Stimulated activated effector memory CD8-positive, alpha-beta T cell treated with anti-CD3 and anti-CD28 coated beads, Interleukin-12 subunit alpha, Interleukin-12 subunit beta, amount 100 ng/mL, for 72 hours (primary cell): Measurements from ENCODE around the gene CD226.
"Not testable (repeated sequence)": the region's sequence is repeated elsewhere in the genome, so short reads cannot be mapped to it uniquely, and the experiment has no call there.

Source experiments
- ATAC-seq: fragments of 150-1000 bp; cut with Tn5 transposase; 2 replicates; pipeline ENCODE4 v1.10.0; 2021
- DNase-seq, 2 donors: peaks; one replicate each; pipeline ENCODE4 v3.0.0; 2021 to 2022; ENCODE audit warnings: low spot score in 2 of 2
- H3K27ac Mint-ChIP-seq: one replicate; pipeline ENCODE4 v1.8.0; 2022; ENCODE audit warnings: mild to moderate bottlenecking, mixed read lengths
- H3K36me3 Mint-ChIP-seq: one replicate; pipeline ENCODE4 v1.8.0; 2022; ENCODE audit warnings: mild to moderate bottlenecking, mixed read lengths
- H3K4me1 Mint-ChIP-seq: one replicate; pipeline ENCODE4 v1.8.0; 2022; ENCODE audit warnings: mixed read lengths
- H3K4me3 Mint-ChIP-seq: one replicate; pipeline ENCODE4 v1.8.0; 2022; ENCODE audit warnings: mild to moderate bottlenecking, mixed read lengths
- H3K9me3 Mint-ChIP-seq: one replicate; pipeline ENCODE4 v1.8.0; 2022; ENCODE audit warnings: mixed read lengths

The CD226 gene

GRCh38 chr18:69945220-69946114 is 2.2 kb downstream of the CD226 start:
- no peaks in the 10 kb centered on the region for H3K36me3 Mint-ChIP-seq

GRCh38 chr18:69944436-69944835 is 3.2 kb downstream of the CD226 start:
- no peaks in the 10 kb centered on the region for H3K36me3 Mint-ChIP-seq
- DNase-seq: no peak
- ATAC-seq: peak; percentile 19
- no peak overlapping the region for H3K4me3 Mint-ChIP-seq
- peaks cover 17% of the 10 kb centered on the region for H3K9me3 Mint-ChIP-seq
- no peak overlapping the region for H3K27ac Mint-ChIP-seq
- H3K4me1 Mint-ChIP-seq: peaks cover 60% of the 10 kb centered on the region

More at GRCh38 chr18:69945220-69946114, 2.2 kb downstream of the CD226 start:
- no peak overlapping the region for H3K4me3 Mint-ChIP-seq
- ATAC-seq: peak; percentile 68
- H3K9me3 Mint-ChIP-seq: peaks cover 12% of the 10 kb centered on the region
- H3K27ac Mint-ChIP-seq: no peak overlapping the region
- peaks cover 50% of the 10 kb centered on the region for H3K4me1 Mint-ChIP-seq
- DNase-seq: peak in 1 of 2 donors; percentile 53

DNA sequence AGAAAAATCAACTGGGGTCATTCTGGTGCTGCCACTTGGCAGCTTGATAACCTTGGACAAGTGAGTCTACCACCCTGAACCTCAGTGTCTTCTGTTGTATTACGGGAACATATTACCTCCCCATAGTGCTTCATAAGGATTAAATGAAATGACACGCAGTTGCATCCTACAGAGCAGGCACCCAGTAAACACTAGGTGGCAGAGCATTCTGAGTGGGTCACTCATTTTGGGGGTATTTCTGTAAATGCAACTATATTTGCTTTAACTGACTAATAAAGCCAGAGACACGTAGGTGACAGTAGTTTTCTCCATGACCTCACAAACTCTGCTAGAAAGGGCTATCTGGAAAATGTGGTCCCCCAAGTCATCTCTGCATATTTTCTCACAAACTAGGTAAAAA is 4.7 kb downstream of the CD226 start:
- no peak overlapping the region for H3K4me3 Mint-ChIP-seq
- peaks cover 17% of the 10 kb centered on the region for H3K9me3 Mint-ChIP-seq
- no peak overlapping the region for H3K27ac Mint-ChIP-seq
- H3K36me3 Mint-ChIP-seq: no peaks in the 10 kb centered on the region
- DNase-seq: peak in 1 of 2 donors; percentile 51
- ATAC-seq: peak; percentile 55
- peaks cover 70% of the 10 kb centered on the region for H3K4me1 Mint-ChIP-seq

GRCh38 chr18:69941183-69941582 is 6.5 kb downstream of the CD226 start:
- Mint-ChIP-seq H3K4me3 (no peak overlapping the region), H3K4me1 (peaks cover 70% of the 10 kb centered on the region), H3K27ac (no peak overlapping the region), H3K36me3 (no peaks in the 10 kb centered on the region), H3K9me3 (peaks cover 17% of the 10 kb centered on the region)
- peak in 1 of 2 donors; percentile 46 for DNase-seq
- no peak for ATAC-seq

DNA sequence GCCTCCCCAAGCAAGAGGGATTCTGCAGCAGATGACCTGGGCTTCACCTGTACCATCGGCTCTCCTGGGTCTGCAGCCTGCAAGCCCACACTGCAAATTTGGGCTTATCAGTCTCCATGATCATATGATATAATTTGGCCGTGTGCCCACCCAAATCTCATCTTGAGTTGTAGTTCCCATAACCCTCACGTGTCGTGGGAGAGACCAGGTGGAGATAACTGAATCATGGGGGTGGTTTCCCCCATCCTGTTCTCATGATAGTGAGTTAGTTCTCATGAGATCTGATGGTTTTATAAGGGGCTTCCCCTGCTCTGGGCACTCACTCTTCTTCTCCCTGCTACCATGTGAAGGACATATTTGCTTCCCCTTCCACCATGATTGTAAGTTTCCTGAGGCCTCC is 7.9 kb downstream of the CD226 start:
- H3K36me3 Mint-ChIP-seq, H3K4me3 Mint-ChIP-seq, ATAC-seq, DNase-seq: not testable (repeated sequence)
- Mint-ChIP-seq H3K4me1 (peaks cover 59% of the 10 kb centered on the region), H3K27ac (peak overlapping the region; percentile 6), H3K9me3 (peaks cover 17% of the 10 kb centered on the region)

DNA sequence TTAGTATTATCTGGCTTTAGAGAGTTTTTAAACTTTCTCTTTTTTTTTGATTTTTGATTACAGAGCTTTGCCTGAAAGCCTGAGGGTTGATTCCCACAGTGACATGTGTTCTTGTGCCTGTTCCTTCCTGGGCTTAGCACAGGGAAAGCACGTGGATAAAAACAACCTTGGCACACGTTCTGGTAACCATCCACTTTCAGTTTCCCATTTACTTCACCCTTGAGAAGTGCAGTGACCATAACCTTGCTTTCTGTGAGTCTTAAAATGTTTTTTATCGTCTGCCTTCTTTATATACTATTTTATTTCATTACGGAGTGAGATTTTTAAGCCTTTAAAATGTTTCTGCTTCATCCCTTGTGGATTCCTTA is 11.5 kb downstream of the CD226 start:
- DNase-seq (no peak), ATAC-seq (no peak)
- H3K4me1 Mint-ChIP-seq: peaks cover 34% of the 10 kb centered on the region
- peaks cover 5% of the 10 kb centered on the region for H3K9me3 Mint-ChIP-seq
- no peak overlapping the region for H3K27ac Mint-ChIP-seq
- no peak overlapping the region for H3K4me3 Mint-ChIP-seq
- H3K36me3 Mint-ChIP-seq: no peaks in the 10 kb centered on the region

DNA sequence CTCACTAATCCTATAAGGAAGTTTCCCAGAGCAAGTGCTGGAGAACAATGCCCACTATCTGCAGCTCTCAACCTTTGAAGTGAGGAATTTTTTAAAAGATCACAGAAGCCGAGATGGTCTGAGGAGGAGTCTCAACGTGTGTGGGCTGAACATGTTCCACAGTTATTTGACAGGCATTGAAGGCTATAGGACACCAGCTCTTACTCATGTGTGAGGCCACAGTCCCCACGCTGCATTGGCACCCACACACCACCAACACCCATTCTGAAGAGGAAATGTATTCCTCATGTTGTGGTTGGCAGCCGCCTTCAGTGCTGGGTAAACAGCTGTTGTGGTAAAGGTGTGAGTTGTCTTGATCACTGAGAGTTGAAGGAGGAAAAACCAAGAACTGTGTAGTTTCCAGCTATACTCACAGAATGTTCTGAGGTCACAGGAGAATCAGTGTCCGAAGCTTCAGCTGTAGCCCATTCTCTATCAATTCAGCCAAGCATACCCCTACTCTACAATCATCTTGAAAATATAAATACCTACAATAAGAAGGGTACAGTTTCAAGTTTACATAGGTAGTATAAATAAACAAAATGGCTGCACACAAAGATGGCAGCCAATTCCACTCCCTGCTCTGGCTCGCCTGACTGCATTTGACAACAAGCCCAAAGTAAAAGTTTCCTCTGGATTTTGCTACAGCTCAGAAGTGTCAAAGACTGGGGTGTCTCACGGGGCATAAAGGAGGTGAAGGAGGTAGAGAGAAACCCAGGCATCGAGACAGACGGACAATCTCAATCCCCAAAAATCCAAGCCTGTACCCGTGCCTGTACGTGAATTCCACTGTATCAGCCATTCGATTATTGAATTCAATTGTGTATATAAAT is 12.1 kb downstream of the CD226 start:
- Mint-ChIP-seq H3K27ac (no peak overlapping the region), H3K4me3 (no peak overlapping the region), H3K36me3 (no peaks in the 10 kb centered on the region), H3K4me1 (peaks cover 32% of the 10 kb centered on the region), H3K9me3 (peaks cover 5% of the 10 kb centered on the region)
- ATAC-seq (peak; percentile 100), DNase-seq (peak; percentile 63 to 90)

- ATAC-seq (no peak), DNase-seq (no peak)
- no peak overlapping the region for H3K4me3 Mint-ChIP-seq
- H3K27ac Mint-ChIP-seq: no peak overlapping the region
- H3K9me3 Mint-ChIP-seq: peaks cover under 1% of the 10 kb centered on the region
- H3K36me3 Mint-ChIP-seq: no peaks in the 10 kb centered on the region
- peaks cover 31% of the 10 kb centered on the region for H3K4me1 Mint-ChIP-seq
Measured at GRCh38 chr18:69934601-69935265, 12.9 kb downstream of the CD226 start.

DNA sequence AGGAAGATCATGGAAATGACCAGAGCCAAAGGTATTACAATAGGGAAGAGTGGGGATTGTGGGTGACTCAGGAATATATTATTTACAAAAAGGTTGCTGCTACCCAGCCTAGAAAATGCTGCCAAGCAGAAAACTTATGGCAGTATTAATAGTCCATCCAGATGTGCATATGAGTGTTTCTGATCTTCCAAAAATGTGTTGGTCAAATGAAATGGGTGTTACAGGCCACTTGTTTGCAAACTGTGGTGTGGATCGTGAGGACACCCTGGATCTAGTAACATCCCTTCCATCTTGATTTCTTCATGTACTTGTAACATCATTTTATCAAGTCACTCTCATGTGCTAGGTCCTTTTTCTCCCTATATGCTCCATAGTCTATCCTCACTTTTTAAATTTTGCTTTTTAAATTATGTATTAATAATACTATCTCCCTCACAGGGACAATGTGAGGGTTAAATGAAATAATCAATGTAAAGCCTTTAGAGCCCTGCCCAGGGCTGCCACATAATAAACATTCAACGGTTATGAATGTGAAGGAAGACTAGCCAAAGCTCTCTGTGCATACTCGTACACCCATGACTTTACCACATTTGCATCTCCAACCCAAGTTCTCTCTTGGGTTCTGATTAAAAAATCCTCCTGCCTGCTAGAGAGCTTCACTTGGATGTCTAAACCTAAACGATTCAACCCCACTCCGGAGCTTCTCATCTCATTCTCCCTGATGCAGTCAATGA is 18.5 kb downstream of the CD226 start:
- no peak overlapping the region for H3K4me3 Mint-ChIP-seq
- H3K4me1 Mint-ChIP-seq: peaks cover 39% of the 10 kb centered on the region
- H3K9me3 Mint-ChIP-seq: no peaks in the 10 kb centered on the region
- H3K36me3 Mint-ChIP-seq: peaks cover 22% of the 10 kb centered on the region
- peak overlapping the region; percentile 11 for H3K27ac Mint-ChIP-seq
- no peak for DNase-seq
- no peak for ATAC-seq

DNA sequence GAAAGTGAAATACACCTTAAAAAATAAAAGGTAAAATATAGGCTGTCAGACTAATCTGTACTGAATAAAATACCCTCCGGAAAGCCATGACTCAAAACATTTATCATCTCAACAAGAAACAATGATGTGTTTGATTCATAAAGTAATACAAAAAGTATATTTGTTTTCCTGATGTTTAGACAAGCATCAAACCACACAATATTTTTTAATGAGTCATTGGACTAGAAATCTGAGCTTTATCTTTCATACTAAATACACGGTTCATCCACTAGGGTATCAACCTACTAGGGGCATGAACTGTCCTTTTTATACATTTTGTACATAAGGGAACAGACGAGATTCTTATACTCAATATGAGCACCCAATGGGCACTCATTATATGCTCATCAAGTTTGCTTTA is 31.3 kb downstream of the CD226 start:
- no peak for DNase-seq
- peak; percentile 82 for ATAC-seq
- Mint-ChIP-seq H3K4me1 (peaks cover 55% of the 10 kb centered on the region), H3K36me3 (peaks cover 93% of the 10 kb centered on the region), H3K4me3 (peak overlapping the region; percentile 1), H3K9me3 (no peaks in the 10 kb centered on the region), H3K27ac (peak overlapping the region; percentile 66)

- H3K4me1 Mint-ChIP-seq: peaks cover 58% of the 10 kb centered on the region
- ATAC-seq (peak; percentile 67), DNase-seq (no peak)
- no peak overlapping the region for H3K4me3 Mint-ChIP-seq
- peaks cover 98% of the 10 kb centered on the region for H3K36me3 Mint-ChIP-seq
- peaks cover 2% of the 10 kb centered on the region for H3K9me3 Mint-ChIP-seq
- H3K27ac Mint-ChIP-seq: peak overlapping the region; percentile 35
Measured at GRCh38 chr18:69908838-69909237, 38.8 kb downstream of the CD226 start.

DNA sequence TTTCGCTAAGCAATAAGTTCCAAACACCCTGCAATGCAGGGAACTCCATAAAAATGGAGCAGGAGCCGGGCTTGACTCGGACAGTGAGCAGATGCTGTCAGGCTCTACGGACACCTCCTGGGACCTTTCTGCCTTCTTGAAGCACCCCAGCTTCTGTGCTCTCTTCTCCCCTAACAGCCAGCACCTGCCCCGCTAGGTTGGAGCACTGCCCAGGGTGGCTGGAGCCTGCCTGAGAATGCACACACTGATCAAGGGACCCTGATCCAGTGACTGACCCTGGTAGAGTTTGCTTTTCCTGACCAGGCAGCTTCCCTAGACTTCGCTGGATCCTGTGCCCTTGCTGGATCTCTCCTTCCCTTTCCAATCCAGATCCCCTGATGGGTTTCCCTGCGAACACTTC is 40.9 kb downstream of the CD226 start:
- Mint-ChIP-seq H3K36me3 (peaks cover 98% of the 10 kb centered on the region), H3K27ac (no peak overlapping the region), H3K9me3 (peaks cover 2% of the 10 kb centered on the region), H3K4me1 (peaks cover 62% of the 10 kb centered on the region), H3K4me3 (no peak overlapping the region)
- no peak for ATAC-seq
- DNase-seq: no peak

GRCh38 chr18:69900941-69901340 is 46.7 kb downstream of the CD226 start:
- no peak for ATAC-seq
- no peak overlapping the region for H3K27ac Mint-ChIP-seq
- peaks cover 97% of the 10 kb centered on the region for H3K36me3 Mint-ChIP-seq

GRCh38 chr18:69899154-69899923 is 48.3 kb downstream of the CD226 start:
- Mint-ChIP-seq H3K27ac (peak overlapping the region; percentile 90), H3K4me1 (peaks cover 72% of the 10 kb centered on the region), H3K36me3 (peaks cover 97% of the 10 kb centered on the region), H3K4me3 (peak overlapping the region; percentile 80)
- ATAC-seq: peak; percentile 60
- DNase-seq, H3K9me3 Mint-ChIP-seq: not testable (repeated sequence)

More at GRCh38 chr18:69900941-69901340, 46.7 kb downstream of the CD226 start:
- Mint-ChIP-seq H3K9me3 (no peaks in the 10 kb centered on the region), H3K4me1 (peaks cover 76% of the 10 kb centered on the region), H3K4me3 (no peak overlapping the region)
- no peak for DNase-seq
